Cerebellar nuclear complex (tissue), 1 donor: ENCODE results near the gene TNFRSF9.

Experiments
- DNase-seq, 2 experiments: peaks; one replicate each; lab custom pipeline; 2025; lab: John Stamatoyannopoulos, UW

The TNFRSF9 gene

GRCh38 chr1:7873801-7874795 lies 66.5 kb downstream of the TNFRSF9 start:
- DNase-seq, result no peak

- DNase-seq, result no peak
These were observed 69.5 kb downstream of the TNFRSF9 start for GRCh38 chr1:7871136-7871535.

- no peak for DNase-seq
These were observed 71.3 kb downstream of the TNFRSF9 start for GRCh38 chr1:7869136-7869920.

DNA sequence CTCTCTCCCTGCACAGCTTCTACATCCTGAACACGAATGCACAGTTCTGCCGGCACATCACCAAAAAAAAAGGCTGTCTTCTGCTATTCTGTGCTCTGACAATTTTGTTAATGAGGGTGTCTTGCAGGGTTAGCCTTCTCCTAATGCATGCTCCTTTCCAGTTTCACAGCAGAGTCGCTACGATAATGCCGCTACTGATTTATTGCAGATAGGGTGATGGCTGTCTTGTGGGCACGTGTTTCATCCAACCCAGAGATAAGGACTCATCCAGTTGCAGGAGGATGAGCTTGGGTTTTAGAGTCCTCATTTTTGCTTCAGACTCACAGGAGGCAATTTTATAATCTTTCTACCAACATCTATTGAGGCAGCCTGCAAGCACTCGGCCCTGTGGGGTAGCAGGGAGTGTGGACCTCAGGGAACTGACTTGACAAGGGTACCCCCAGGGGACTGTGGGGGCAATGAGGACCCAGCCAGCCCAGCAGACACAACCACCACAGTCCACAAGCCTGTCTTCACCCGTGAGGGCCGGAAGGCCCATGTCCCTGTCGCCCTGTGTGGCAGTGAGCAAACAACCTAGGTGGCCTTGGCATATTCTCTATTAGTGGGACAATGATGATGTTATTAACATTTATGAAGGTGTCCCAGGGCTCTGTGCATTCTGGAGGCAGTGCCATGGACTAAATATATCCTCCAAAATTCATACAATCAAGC lies 72.4 kb downstream of the TNFRSF9 start:
- DNase-seq, result no peak

DNA sequence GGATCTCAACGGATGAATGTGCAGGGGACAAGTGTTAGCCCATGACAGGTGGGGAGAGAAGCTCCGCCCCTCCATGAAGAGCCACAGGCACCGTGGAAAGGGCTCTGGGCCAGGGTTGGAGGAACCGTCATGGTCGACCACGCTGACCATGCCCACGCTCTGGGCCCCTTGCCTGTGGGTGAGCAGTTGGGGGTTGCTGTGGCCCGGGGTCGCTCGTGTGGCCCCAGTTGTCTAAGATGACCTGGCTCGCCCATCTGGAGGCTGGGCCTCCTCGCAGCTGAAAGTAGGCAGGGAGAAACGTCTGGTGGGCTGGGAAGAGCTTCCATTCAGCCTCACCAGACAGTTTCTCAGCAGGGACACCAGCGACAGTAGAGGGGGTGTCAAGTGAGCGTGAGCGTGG lies 74.7 kb downstream of the TNFRSF9 start:
- DNase-seq, result no peak
